SK-N-SH (cell line): ENCODE results near the gene PLA2G5. TPM values are rescaled to one million over a fixed set of nuclear protein-coding genes. Genes with fewer than 3 reads are reported as not detected.

Source experiments
- CTCF ChIA-PET: fragments of 300-600, 350-600 bp; formaldehyde crosslinking; extraction: SDS; loops from one replicate; lab custom pipeline; 2021; lab: Yijun Ruan, JAX
- POLR2A ChIA-PET: fragments of 350-600 bp; sonication (Branson Sonifier 250); formaldehyde crosslinking; extraction: SDS; loops from one replicate; lab custom pipeline; 2020; ENCODE audit warnings: antibody characterized with exemption, inconsistent platforms; lab: Yijun Ruan, JAX
- DNase-seq: peaks from one replicate; pipeline ENCODE4 v3.0.0; 2012
- H2AFZ ChIP-seq: fragments of 200-600 bp; sonication (generic); 2 replicates; pipeline ENCODE4 v1.8.1; 2016; ENCODE audit warnings: antibody characterized with exemption, mild to moderate bottlenecking, low read depth
- H3F3A ChIP-seq: fragments of 200-600 bp; sonication (generic); replicated peaks from 2 replicates; pipeline ENCODE3; 2016; ENCODE audit warnings: antibody characterized with exemption, mild to moderate bottlenecking; ENCODE audit not compliant: insufficient read depth
- H3K27ac ChIP-seq, 2 experiments: fragments of 200-500 bp in 1 of 2; fragments of 200-600 bp in 1 of 2; sonication (Bioruptor generic) in 1 of 2; sonication (generic), shearing (Covaris generic) in 1 of 2; 2 replicates each; pipeline versions ENCODE4 v1.5.1 to v1.6.1; 2014 to 2016; ENCODE audit warnings: low read depth in 2 of 2, inconsistent platforms in 1 of 2, low read length in 1 of 2, mild to moderate bottlenecking in 1 of 2, mixed read lengths in 1 of 2
- H3K27me3 ChIP-seq: fragments of 200-600 bp; sonication (generic), shearing (Covaris generic); 2 replicates; pipeline ENCODE4 v1.6.1; 2016; ENCODE audit warnings: mixed run types; ENCODE audit not compliant: insufficient read depth
- H3K36me3 ChIP-seq, 2 experiments: fragments of 200-500 bp in 1 of 2; fragments of 200-600 bp in 1 of 2; sonication (Bioruptor generic) in 1 of 2; sonication (generic) in 1 of 2; replicated peaks in 1 of 2; 2 replicates each; pipeline versions ENCODE3 to v1.5.1; 2014 to 2016; ENCODE audit warnings: low read length in 1 of 2, mild to moderate bottlenecking in 1 of 2; ENCODE audit not compliant: insufficient read depth in 2 of 2, control insufficient read depth in 1 of 2
- H3K4me1 ChIP-seq, 2 experiments: fragments of 200-500 bp in 1 of 2; fragments of 200-600 bp in 1 of 2; sonication (Bioruptor generic) in 1 of 2; sonication (generic), shearing (Covaris generic) in 1 of 2; 2 replicates each; pipeline versions ENCODE4 v1.5.1 to v1.6.1; 2014 to 2016; ENCODE audit warnings: low read depth in 1 of 2, low read length in 1 of 2, mixed run types in 1 of 2; ENCODE audit not compliant: insufficient read depth in 2 of 2, control insufficient read depth in 1 of 2
- H3K4me2 ChIP-seq: fragments of 200-600 bp; sonication (generic), shearing (Covaris generic); 2 replicates; pipeline ENCODE4 v1.6.1; 2017; ENCODE audit warnings: mixed run types
- H3K4me3 ChIP-seq, 2 experiments: fragments of 200-500 bp in 1 of 2; fragments of 200-600 bp in 1 of 2; sonication (Bioruptor generic) in 1 of 2; sonication (generic), shearing (Covaris generic) in 1 of 2; 2 replicates each; pipeline versions ENCODE4 v1.5.1 to v1.8.1; 2014 to 2016; ENCODE audit warnings: low read depth in 2 of 2, inconsistent platforms in 1 of 2, low read length in 1 of 2, mild to moderate bottlenecking in 1 of 2, mixed read lengths in 1 of 2, moderate library complexity in 1 of 2
- H3K79me2 ChIP-seq: fragments of 200-600 bp; sonication (generic); 2 replicates; pipeline ENCODE4 v1.8.1; 2017; ENCODE audit warnings: mild to moderate bottlenecking; ENCODE audit not compliant: insufficient read depth
- H3K9ac ChIP-seq: fragments of 200-600 bp; sonication (generic); 2 replicates; pipeline ENCODE4 v1.6.1; 2017; ENCODE audit warnings: mixed run types
- H3K9me2 ChIP-seq: fragments of 200-600 bp; sonication (generic); 2 replicates; pipeline ENCODE4 v1.6.1; 2017; ENCODE audit warnings: mixed run types
- H3K9me3 ChIP-seq: fragments of 200-600 bp; sonication (generic); 2 replicates; pipeline ENCODE4 v1.6.1; 2017; ENCODE audit warnings: mixed run types, mild to moderate bottlenecking, moderate library complexity
- H4K20me1 ChIP-seq: fragments of 200-600 bp; sonication (generic); 2 replicates; pipeline ENCODE4 v1.6.1; 2017; ENCODE audit warnings: mild to moderate bottlenecking, mixed run types; ENCODE audit not compliant: insufficient read depth
- CHD2 ChIP-seq: fragments of 150-350 bp; IDR thresholded peaks from 2 replicates; pipeline ENCODE4 v1.6.1; 2018; ENCODE audit warnings: low read length; ENCODE audit not compliant: partially characterized antibody
- EP300 ChIP-seq, 2 experiments: IDR thresholded peaks; 2 replicates each; pipeline versions ENCODE4 v1.4.0 to v1.6.1; 2012; ENCODE audit warnings: borderline replicate concordance in 1 of 2, low read depth in 1 of 2, low read length in 1 of 2
- EZH2phosphoT487 ChIP-seq: fragments of 200-600 bp; sonication (generic); IDR thresholded peaks from 2 replicates; pipeline ENCODE4 v1.6.1; 2017; ENCODE audit warnings: low read depth, mixed run types, mild to moderate bottlenecking, antibody characterized with exemption, moderate library complexity, borderline replicate concordance
- FOSL2 ChIP-seq: IDR thresholded peaks from 2 replicates; pipeline ENCODE4 v1.4.0; 2012; ENCODE audit warnings: low read depth, mild to moderate bottlenecking, moderate library complexity, borderline replicate concordance
- FOXJ3 ChIP-seq: sonication (generic); formaldehyde crosslinking; IDR thresholded peaks from 2 replicates; pipeline ENCODE4 v1.5.1; 2020; ENCODE audit warnings: mild to moderate bottlenecking, missing genetic modification reagents
- GATA2 ChIP-seq: sonication (generic); formaldehyde crosslinking; IDR thresholded peaks from 2 replicates; pipeline ENCODE4 v1.5.0; 2020; ENCODE audit warnings: mild to moderate bottlenecking, missing genetic modification reagents
- JUND ChIP-seq: IDR thresholded peaks from 2 replicates; pipeline ENCODE4 v1.4.0; 2012
- MEF2A ChIP-seq: IDR thresholded peaks from 2 replicates; pipeline ENCODE4 v1.4.0; 2012; ENCODE audit warnings: low read depth, borderline replicate concordance
- MXI1 ChIP-seq: IDR thresholded peaks from 2 replicates; pipeline ENCODE4 v1.6.1; 2012; ENCODE audit warnings: mild to moderate bottlenecking, low read depth, low read length, improper control_type of control experiment
- NRF1 ChIP-seq: IDR thresholded peaks from 2 replicates; pipeline ENCODE4 v1.6.1; 2012; ENCODE audit warnings: low read depth, mild to moderate bottlenecking, low read length
- PBX3 ChIP-seq: IDR thresholded peaks from 2 replicates; pipeline ENCODE4; 2012
- RAD21 ChIP-seq: IDR thresholded peaks from 2 replicates; pipeline ENCODE4 v1.6.1; 2012; ENCODE audit warnings: mild to moderate bottlenecking, low read length
- RCOR1 ChIP-seq: fragments of 150-350 bp; IDR thresholded peaks from 2 replicates; pipeline ENCODE4 v1.6.1; 2017; ENCODE audit warnings: antibody characterized with exemption, low read length
- RXRA ChIP-seq: IDR thresholded peaks from 2 replicates; pipeline ENCODE4 v1.4.0; 2012; ENCODE audit warnings: low read depth, mild to moderate bottlenecking, borderline replicate concordance
- TAF1 ChIP-seq: IDR thresholded peaks from 2 replicates; pipeline ENCODE4 v1.6.1; 2012; ENCODE audit warnings: low read depth, mild to moderate bottlenecking, low read length, moderate library complexity, borderline replicate concordance
- ZBTB33 ChIP-seq: IDR thresholded peaks from 2 replicates; pipeline ENCODE4 v1.4.0; 2012; ENCODE audit warnings: low read depth, borderline replicate concordance
- WGBS: methylation state at CpG from one replicate; pipeline ENCODE4 v1.1.6; 2017; ENCODE audit warnings: low lambda C conversion rate; 5-methylcytosine and 5-hydroxymethylcytosine counted together
- polyA plus RNA-seq, 3 experiments: library from polyadenylated mRNA; depleted of rRNA; stranded (reverse); fragments of >200 nt; gene quantifications; 2 replicates each; pipeline ENCODE4 v1.2.3, GENCODE V29; 2012
- TF ChIP-seq, protein P1 (sequence below): IDR thresholded peaks from 2 replicates; pipeline ENCODE4 v1.4.0; 2012; ENCODE audit warnings: low read depth
- TF ChIP-seq, protein P2 (sequence below): fragments of 150-350 bp; IDR thresholded peaks from 2 replicates; pipeline ENCODE4 v1.6.1; 2017; ENCODE audit warnings: antibody characterized with exemption, low read length, low read depth, borderline replicate concordance
- TF ChIP-seq, protein P3 (sequence below): fragments of 200-600 bp; sonication (generic); IDR thresholded peaks from 2 replicates; pipeline ENCODE4 v1.6.1; 2017; ENCODE audit warnings: antibody characterized with exemption, mild to moderate bottlenecking, moderate library complexity
- TF ChIP-seq, protein P4 (sequence below): IDR thresholded peaks from 2 replicates; pipeline ENCODE4 v1.4.0; 2012; ENCODE audit warnings: low read depth, borderline replicate concordance

Gene PLA2G5
- polyA plus RNA-seq, 1 of the 3 experiments (the other 2 are of a cell fraction), result not detected

DNA sequence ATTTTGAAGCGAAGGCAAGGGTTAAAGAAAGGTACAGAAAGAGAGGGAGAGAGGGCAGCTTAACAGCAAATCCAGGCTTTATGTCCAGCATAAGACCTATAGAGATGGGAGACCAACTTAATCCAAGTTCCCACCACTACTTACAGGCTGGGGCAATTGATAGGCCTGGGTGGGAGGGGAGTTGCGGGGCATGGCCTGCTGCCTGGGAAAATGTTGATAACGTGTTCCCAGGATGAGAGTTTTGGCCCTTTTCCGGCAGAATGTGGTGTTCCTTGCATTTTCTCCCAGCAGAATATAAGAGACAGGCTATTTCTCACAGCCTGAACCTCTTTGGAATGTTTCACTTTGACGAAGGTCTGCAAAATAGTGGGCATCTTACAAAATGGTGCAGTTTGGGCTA is 34.9 kb upstream of the PLA2G5 start:
- ChIA-PET POLR2A (no interaction called here), CTCF (interaction anchor here (1.3 kb wide), 1 partner anchor 13 kb away, joined by 4 read pairs; no protein-coding TSS in a partner anchor)
- WGBS, result 3% methylated on average over 5 of the region's 5 CpGs
- H3K4me3 ChIP-seq, result no peak overlapping the region
- peaks cover 3% of the 10 kb centered on the region; the same call in 1 of the 2 replicates for H3K27me3 ChIP-seq
- H3K36me3 ChIP-seq, result no peaks in the 10 kb centered on the region
- H3K79me2 ChIP-seq, result no peaks in the 10 kb centered on the region
- no peak overlapping the region for H2AFZ ChIP-seq
- TF ChIP-seq FOXJ3 (CRISPR knock-in tag), result no peak
- TF ChIP-seq MXI1, result no peak
- no peak for TF ChIP-seq RAD21
- TF ChIP-seq NRF1, result no peak
- TF ChIP-seq TAF1, result no peak
- no peak for TF ChIP-seq PBX3
- no peak for TF ChIP-seq RCOR1
- TF ChIP-seq RXRA, result no peak
- no peak for TF ChIP-seq EP300 (IDR thresholded peaks at IDR 0.05; ENCODE audit: borderline replicate concordance in 1 of 2, low read depth in 1 of 2, low read length in 1 of 2)
- TF ChIP-seq, protein P1, sequence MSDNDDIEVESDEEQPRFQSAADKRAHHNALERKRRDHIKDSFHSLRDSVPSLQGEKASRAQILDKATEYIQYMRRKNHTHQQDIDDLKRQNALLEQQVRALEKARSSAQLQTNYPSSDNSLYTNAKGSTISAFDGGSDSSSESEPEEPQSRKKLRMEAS, result no peak
- no peak for TF ChIP-seq ZBTB33
- no peak for TF ChIP-seq EZH2phosphoT487
- TF ChIP-seq, protein P2, sequence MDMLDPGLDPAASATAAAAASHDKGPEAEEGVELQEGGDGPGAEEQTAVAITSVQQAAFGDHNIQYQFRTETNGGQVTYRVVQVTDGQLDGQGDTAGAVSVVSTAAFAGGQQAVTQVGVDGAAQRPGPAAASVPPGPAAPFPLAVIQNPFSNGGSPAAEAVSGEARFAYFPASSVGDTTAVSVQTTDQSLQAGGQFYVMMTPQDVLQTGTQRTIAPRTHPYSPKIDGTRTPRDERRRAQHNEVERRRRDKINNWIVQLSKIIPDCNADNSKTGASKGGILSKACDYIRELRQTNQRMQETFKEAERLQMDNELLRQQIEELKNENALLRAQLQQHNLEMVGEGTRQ, result no peak
- no peak for TF ChIP-seq MEF2A
- no peaks in the 10 kb centered on the region for H3K4me1 ChIP-seq
- no peaks in the 10 kb centered on the region for H3F3A ChIP-seq
- no peak overlapping the region for H3K9ac ChIP-seq
- no peak for DNase-seq
- H3K4me2 ChIP-seq, result no peak overlapping the region
- H3K9me3 ChIP-seq, result no peaks in the 10 kb centered on the region
- no peaks in the 10 kb centered on the region for H4K20me1 ChIP-seq
- no peak overlapping the region for H3K27ac ChIP-seq
- no peaks in the 10 kb centered on the region for H3K9me2 ChIP-seq

DNA sequence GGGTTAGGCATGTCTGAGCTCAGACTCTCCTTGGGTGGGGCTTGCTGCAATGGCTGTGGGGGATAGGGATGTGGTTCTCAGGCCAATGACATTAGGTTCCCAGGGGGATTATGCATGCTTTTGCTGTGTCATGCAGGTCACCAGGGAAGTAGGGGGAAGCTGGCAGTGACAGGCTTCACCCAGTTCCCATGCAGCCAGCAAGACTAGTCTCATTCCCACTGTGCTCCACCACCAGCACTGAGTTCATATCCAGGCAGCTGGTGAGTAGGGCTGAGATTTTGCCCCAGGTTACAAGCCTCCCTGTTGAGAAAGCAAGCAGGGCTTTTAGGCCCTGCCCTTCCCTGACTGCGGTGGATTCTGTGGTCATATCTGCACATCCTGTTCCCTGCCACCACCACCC is 32.1 kb upstream of the PLA2G5 start:
- 14% methylated on average over 1 of the region's 1 CpG for WGBS
- H3K4me3 ChIP-seq, result no peak overlapping the region
- no peak for DNase-seq
- ChIA-PET CTCF (no interaction called here), POLR2A (no interaction called here)
- H3K4me1 ChIP-seq, result no peaks in the 10 kb centered on the region
- H3K36me3 ChIP-seq, result no peaks in the 10 kb centered on the region
- H3K27me3 ChIP-seq, result no peaks in the 10 kb centered on the region
- no peak overlapping the region for H3K4me2 ChIP-seq
- H3K9me2 ChIP-seq, result no peaks in the 10 kb centered on the region
- H3K79me2 ChIP-seq, result no peaks in the 10 kb centered on the region
- no peaks in the 10 kb centered on the region for H4K20me1 ChIP-seq
- H3K27ac ChIP-seq, result no peak overlapping the region
- no peaks in the 10 kb centered on the region for H3K9me3 ChIP-seq
- H3K9ac ChIP-seq, result no peak overlapping the region
- H2AFZ ChIP-seq, result no peak overlapping the region
- no peaks in the 10 kb centered on the region for H3F3A ChIP-seq
- TF ChIP-seq GATA2, result no peak
- TF ChIP-seq, protein P3, sequence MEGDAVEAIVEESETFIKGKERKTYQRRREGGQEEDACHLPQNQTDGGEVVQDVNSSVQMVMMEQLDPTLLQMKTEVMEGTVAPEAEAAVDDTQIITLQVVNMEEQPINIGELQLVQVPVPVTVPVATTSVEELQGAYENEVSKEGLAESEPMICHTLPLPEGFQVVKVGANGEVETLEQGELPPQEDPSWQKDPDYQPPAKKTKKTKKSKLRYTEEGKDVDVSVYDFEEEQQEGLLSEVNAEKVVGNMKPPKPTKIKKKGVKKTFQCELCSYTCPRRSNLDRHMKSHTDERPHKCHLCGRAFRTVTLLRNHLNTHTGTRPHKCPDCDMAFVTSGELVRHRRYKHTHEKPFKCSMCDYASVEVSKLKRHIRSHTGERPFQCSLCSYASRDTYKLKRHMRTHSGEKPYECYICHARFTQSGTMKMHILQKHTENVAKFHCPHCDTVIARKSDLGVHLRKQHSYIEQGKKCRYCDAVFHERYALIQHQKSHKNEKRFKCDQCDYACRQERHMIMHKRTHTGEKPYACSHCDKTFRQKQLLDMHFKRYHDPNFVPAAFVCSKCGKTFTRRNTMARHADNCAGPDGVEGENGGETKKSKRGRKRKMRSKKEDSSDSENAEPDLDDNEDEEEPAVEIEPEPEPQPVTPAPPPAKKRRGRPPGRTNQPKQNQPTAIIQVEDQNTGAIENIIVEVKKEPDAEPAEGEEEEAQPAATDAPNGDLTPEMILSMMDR, result no peak
- no peak for TF ChIP-seq MEF2A
- TF ChIP-seq, protein P4, sequence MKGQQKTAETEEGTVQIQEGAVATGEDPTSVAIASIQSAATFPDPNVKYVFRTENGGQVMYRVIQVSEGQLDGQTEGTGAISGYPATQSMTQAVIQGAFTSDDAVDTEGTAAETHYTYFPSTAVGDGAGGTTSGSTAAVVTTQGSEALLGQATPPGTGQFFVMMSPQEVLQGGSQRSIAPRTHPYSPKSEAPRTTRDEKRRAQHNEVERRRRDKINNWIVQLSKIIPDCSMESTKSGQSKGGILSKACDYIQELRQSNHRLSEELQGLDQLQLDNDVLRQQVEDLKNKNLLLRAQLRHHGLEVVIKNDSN, result no peak
- TF ChIP-seq JUND, result no peak
- TF ChIP-seq FOSL2, result no peak
- TF ChIP-seq NRF1, result no peak
- TF ChIP-seq CHD2, result no peak
- TF ChIP-seq, protein P2, result no peak
- TF ChIP-seq RXRA, result no peak
- no peak for TF ChIP-seq EP300 (IDR thresholded peaks at IDR 0.05; ENCODE audit: borderline replicate concordance in 1 of 2, low read depth in 1 of 2, low read length in 1 of 2)
